ENCODE data around the gene SORBS1.

DNA sequence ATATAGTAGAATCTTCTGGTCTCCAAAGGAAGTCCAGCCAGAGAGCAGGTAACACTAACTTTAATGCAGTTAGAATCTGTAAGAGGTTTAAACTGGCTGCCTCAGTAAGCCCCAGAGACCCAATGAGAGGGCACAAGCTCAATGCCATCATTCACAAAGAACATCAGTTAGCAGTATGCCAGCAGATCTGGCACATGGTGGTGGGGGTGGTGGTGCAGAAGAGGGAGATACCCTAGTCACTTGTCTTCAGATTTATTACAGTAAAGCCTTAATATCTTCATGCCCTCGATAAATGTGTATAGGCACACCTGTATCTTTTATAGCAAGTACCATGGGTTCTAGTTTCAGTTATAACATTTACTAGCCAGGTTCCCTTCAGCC is 86.2 kb downstream of the SORBS1 start:
- no peak for TF ChIP-seq SMC3 (conservative IDR thresholded peaks at IDR 0.05; ENCODE audit: poor library complexity)
- TF ChIP-seq EZH2 (IDR thresholded peaks at IDR 0.05; ENCODE audit: borderline replicate concordance, insufficient read depth, low read length, poor library complexity, severe bottlenecking), result no peak
- TF ChIP-seq, protein P1, sequence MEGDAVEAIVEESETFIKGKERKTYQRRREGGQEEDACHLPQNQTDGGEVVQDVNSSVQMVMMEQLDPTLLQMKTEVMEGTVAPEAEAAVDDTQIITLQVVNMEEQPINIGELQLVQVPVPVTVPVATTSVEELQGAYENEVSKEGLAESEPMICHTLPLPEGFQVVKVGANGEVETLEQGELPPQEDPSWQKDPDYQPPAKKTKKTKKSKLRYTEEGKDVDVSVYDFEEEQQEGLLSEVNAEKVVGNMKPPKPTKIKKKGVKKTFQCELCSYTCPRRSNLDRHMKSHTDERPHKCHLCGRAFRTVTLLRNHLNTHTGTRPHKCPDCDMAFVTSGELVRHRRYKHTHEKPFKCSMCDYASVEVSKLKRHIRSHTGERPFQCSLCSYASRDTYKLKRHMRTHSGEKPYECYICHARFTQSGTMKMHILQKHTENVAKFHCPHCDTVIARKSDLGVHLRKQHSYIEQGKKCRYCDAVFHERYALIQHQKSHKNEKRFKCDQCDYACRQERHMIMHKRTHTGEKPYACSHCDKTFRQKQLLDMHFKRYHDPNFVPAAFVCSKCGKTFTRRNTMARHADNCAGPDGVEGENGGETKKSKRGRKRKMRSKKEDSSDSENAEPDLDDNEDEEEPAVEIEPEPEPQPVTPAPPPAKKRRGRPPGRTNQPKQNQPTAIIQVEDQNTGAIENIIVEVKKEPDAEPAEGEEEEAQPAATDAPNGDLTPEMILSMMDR (IDR thresholded peaks at IDR 0.05; ENCODE audit: poor library complexity, severe bottlenecking), result no peak
- no peak for TF ChIP-seq POLR2AphosphoS5 (IDR thresholded peaks at IDR 0.05)
- no peak for TF ChIP-seq EP300 (conservative IDR thresholded peaks at IDR 0.05; ENCODE audit: poor library complexity, severe bottlenecking)

Measured in neural cell (in vitro differentiated cells).